Caki2 (cell line): ENCODE results near the gene C22orf42. TPM values are rescaled to one million over a fixed set of nuclear protein-coding genes. Genes with fewer than 3 reads are reported as not detected.
A peak's percentile ranks its signal among the peaks of the same experiment; 100 is the strongest.
"Not testable (repeated sequence)": the region's sequence is repeated elsewhere in the genome, so short reads cannot be mapped to it uniquely, and the experiment has no call there.

ENCODE experiments used
- DNase-seq: peaks from one replicate; pipeline ENCODE4 v3.0.0-alpha.2; 2015; ENCODE audit warnings: low read depth
- in situ Hi-C: cut with HindIII; loops from 2 replicates; pipeline ENCODE4 v1.10.0; 2016; ENCODE audit warnings: low sequenced_read_pairs, low pct_unique_long_range_greater_than_20kb, mixed read lengths
- total RNA-seq: library from RNA; depleted of rRNA; stranded (reverse); fragments of >200 nt; shearing (Covaris generic); gene quantifications from 2 replicates; pipeline ENCODE4 v1.2.3, GENCODE V29; 2014; ENCODE audit warnings: low replicate concordance; rRNA removed

C22orf42 gene, protein sequence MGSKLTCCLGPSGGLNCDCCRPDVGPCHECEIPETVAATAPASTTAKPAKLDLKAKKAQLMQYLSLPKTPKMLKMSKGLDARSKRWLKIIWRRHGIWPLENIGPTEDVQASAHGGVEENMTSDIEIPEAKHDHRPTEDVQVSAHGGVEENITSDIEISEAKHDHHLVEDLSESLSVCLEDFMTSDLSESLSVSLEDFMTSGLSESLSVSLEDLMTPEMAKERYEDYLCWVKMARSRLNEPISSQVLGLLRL
- not detected in 2 replicates for total RNA-seq

DNA sequence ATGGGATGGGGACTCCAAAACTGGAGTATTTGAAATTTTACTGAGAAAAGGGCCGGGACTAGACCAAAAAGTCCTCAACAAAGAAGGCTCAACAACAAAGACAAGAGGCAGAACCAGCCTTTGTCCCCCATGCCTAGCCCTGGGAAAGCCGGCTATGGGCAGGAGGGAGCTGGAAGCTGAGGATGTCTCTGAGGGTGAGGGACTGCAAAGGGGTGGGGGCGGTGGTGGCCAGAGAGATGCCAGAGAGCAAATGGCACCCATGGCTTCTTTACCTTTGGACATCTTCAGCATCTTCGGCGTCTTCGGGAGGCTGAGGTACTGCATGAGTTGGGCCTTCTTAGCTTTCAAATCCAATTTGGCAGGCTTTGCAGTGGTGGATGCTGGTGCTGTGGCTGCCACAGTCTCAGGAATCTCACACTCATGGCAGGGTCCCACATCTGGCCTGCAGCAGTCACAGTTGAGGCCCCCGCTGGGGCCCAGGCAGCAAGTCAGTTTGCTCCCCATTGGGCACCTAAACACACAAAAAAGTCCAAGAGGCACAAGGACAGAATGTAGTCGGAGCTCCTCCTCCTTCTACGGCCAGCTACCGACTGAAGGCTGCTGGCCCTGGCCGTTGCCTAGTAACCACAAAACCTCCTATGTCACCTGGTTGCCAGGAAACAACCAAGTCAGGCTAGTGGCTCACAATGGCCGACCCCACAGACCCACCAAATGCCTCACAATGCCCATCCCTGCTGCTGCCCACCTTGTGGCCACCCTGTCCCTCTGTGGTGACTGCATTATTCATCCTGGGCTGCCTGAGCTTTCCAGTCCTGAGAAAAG lies at the start of gene C22orf42:
Gene C22orf42 (minus strand): TSS at position 592 of the 822 bp plus-strand sequence. CDS start 88 bp downstream, at position 504.
- in situ Hi-C loops = no loop called here
- no peak for DNase-seq

DNA sequence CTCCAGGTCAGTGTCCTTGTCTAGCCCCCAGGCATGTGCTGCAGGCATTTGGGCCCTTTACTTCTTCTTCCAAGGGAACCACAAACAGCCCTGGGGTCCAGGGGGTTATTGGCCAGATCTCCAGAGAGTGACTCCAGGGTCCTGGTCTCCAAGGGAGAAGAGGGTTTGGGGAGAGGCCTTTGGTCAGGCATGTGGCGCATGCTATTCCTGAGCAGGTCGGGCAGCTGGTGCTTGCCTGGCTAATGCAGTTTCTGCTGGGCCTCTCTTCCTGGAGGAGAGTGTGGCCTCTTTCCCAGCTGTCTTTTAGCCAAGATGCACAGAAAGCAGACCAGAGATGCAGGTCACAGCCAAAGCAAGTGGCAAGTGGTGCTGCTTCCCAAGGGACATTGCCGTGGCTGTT lies 49.6 kb upstream of the C22orf42 start:
- in situ Hi-C loops = no loop called here
- DNase-seq = no peak

DNA sequence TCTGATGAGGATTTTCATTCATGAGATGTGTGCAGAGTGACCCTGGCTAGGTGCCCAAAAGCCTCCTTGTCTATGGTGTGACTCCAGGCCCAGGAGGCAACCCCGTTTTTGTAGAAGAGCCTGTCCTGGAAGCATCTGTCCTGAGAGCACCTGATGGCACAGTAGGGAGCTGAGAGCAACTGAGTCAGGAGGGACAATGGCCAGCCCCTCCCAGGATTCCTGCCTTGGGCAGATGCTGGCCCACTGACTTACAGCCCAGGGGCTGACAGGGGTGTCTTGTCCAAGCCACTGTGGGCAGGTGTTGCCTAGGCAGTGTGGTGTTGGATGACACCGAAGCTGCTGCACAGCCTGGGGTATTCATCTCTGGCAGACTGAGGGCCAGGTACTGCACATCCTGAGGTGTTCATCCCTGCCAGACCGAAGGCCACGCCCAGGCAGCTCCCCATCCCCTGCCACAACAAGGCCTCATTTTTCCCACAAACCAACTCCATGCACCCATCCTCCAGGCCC lies 48.9 kb upstream of the C22orf42 start:
- in situ Hi-C loops = no loop called here
- no peak for DNase-seq

DNA sequence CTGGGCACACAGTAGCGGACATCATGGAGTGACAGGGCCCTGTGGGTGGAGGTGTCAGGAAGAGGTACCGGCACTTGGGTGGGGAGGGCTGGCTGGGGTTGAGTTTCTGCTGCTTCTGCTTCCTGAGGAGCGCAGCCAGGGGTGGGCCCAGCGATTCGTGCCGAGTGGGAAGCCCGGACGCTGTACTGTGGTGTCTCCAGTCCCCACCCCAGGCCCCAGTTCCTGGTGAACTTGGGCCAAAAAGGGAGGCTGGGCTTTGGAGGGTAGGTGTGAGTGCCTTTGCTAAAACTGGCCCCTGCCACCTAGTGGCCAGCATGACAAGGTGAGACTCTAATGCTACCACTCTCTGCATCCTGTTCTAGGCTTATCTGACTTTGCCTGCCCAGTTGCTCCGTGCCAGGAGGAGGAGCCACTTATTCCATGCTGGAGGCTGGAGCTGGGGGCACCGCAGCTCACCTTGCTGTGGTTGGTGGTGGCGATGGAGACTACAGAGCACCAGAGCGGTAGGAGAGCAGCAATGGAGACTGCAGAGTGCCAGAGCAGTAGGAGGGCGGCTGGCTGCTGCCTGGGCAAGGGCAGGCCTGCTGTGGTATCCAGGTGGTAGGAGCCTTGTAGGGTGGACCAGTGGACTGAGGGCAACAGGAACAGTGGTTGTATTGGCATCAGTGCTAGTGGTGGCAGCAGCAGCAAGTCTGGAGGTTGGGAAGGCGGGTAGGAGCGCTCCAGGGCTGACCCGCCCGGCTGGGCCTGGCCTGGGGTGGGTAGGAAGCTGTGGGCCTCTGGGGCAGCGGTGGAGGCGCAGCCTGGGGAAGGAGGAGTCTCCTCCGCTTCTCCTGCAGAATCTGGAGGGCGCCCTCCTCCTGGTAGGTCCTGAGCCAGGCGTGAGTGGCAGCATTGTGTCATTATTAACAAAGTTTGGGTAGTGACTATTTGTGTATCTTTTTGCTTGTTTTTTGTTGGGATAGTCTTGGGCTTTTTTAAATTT lies 48.0 kb upstream of the C22orf42 start:
- in situ Hi-C loops = no loop called here
- DNase-seq = peak; percentile 55

DNA sequence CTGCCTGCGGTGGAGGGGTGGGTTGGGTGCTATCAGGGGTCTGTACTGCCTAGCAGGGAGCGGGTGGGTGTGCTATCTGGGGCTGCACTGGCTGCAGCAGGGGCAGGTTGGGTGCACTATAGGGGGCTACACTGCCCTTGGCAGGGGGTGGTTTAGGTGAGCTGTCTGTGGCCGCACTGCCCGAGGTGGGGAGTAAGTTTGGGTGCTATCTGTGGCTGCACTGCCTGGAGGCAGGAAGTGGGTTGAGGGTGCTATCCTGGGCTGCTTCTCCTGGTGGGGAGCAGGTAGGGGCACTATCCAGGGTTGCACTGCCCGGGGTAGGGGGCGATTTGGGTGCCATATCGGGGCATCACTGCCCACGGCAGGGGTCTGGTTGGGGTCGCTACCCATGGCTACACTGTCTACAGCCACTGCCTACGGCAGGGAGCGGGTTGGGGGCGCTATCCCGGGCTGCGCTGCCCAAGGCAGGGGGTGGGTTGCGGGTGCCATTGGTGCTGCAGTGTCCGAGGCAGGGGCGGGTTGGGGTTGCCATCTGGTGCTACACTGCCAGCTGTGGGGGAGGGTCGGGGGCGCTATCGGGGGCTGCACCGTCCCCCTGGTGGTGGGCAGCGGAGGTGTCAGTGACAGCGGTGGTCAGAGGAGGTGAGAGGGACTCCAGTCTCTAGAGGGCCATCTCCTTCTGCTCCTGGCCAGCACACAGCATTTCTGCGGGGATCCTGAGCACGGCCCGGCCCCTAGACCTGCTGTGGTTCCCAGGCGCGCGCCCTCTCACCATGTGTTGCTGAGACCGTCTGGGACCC lies 47.1 kb upstream of the C22orf42 start:
- no peak for DNase-seq
- in situ Hi-C loops = no loop called here

DNA sequence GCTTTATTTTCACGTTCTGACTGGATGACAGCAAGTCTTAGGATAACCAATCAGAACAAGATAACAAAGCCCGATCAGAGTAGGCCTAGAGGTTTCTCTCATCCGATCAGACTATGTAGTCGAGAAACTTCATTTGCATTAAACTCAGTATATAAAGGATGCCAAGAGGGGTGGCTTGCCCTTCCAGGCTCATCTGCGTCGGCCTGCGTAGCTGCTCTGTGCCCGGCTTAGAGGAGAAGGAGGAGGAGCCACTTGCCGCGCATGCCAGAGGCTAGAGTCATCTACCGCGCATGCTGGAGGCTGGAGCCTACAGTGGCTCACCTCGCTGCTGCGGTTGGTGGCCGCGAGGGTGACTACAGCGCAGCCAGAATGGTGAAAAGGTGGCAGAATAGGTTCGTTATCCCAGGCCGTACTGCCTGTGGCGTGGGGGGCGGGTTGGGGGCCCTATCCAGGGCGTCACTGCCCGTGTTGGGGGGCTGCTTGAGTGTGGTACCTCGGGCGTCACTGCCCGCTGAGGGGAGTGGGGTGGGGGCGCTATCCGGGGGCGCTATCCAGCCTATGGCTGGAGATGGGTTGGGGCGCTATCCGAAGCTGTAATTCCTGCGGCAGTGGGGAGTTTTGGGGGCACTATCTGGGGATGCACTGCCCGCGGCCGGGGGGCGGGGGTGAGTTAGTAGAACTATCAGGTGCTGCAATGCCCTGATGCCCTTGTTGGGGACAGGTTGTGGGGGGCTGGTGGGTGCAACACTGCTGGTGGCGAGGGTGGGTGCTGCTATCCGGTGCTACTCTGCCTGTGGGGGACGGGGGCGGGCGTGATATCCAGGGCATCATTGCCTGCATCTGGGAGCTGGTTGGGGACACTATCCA lies 46.0 kb upstream of the C22orf42 start, which contains the start of gene RFPL2:
Gene RFPL2 (minus strand): TSS at position 218 of the 867 bp plus-strand sequence. CDS start 2,622 bp downstream, outside the sequence.
- in situ Hi-C loops = no loop called here
- peak; percentile 93 for DNase-seq

DNA sequence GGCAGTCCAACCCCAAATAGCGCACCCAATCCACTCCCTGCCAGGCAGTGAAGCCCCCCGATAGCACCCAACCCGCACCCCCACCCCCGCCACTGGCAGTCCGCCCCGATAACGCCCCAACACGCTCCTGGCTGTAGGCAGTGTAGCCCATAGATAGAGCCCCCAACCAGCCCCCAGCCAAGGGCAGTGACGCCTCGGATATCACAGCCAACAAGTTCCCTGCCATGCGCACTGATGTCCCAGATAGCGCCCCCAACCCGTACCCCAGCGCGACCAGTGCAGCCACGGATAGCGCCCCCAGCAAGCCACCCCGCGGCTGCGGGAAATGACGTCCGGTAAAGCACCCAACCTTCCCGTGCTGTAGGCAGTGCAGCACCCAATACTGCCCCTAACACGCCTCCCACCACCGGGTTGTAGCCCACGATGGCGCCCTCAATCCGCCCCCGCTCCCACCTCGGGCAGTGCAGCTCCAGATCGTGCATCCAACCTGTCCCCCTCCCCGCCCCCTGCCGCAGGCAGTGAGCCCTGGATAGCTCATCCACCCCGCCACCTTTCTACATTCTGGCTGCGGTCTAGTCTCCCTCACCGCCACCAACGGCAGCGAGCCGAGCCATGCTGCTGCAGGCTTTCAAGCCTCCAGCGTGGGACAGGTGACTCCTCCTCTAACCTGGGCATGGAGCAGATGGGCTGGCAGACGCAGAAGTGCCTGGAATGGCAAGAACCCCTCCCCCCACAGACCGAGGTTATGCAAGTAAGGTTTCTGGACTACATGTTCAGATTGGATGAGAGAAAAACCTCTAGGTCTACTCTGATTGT lies 45.1 kb upstream of the C22orf42 start:
- no peak for DNase-seq

DNA sequence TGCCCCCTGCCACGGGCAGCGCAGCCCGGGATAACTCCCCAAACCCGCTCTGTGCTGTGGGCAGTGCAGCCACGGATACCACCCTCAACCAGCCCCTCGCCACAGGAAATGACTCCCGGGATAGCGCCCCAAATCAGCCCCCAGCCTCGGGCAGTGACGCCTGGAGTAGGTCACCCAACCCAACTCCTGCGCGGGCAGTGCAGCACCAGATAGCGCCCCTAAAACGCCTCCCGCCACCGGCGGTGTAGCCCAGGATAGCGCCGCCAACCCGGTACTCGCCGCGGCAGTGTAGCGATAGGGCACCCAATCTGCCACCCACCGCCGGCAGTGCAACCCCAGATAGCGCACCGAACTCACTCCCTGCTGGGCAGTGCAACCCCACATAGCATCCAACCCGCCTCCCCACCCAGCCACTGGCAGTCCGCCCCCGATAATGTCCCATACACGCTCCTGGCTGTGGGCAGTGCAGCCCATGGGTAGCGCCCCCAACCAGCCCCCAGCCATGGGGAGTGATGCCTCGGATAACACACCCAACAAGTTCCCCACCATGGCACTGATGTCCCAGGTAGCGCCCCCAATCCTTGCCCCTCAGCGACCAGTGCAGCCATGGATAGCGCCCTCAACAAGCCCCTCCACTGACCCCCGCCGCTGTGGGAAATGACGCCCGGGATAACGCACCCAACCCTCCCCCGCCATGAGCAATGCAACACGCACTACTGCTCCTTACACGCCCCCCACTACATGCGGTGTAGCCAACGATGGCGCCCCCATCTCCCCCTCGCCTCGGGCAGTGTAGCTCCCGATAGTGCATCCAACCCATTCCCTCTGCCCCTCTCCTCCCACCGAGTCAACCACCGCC lies 44.3 kb upstream of the C22orf42 start:
- no peak for DNase-seq
- in situ Hi-C loops = no loop called here

More for the DNA sequence above, 45.1 kb upstream of the C22orf42 start:
- in situ Hi-C loops = no loop called here

DNA sequence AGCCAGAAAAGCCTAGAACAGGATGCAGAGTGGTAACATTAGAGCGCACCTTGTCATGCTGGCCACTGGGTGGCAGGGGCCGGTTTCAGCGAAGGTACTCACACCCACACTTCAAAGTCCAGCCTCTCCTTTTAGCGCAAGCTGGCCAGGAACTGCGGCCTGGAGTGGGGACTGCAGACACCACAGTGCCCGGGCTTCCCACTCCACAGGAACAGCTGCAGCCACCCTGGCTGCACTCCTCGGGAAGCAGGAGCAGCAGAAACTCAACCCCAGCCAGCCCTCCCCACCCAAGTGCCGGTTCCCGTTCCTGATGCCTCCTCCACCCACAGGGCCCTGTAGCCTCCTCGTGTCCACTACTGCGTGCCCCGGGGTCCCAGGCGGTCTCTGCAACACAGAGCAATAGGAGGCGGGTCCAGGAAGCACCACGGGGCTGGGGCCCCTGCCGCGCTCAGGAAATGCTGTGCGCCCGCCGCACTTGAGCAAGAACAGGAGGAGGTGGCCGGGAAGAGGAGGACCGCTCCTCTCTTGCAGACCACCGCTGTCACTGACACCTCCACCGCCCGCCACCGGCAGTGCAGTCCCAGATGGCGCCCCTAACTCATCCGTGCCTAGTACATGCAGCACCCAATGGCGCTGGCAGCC lies 43.6 kb upstream of the C22orf42 start:
- in situ Hi-C loops = no loop called here
- peak; percentile 63 for DNase-seq

DNA sequence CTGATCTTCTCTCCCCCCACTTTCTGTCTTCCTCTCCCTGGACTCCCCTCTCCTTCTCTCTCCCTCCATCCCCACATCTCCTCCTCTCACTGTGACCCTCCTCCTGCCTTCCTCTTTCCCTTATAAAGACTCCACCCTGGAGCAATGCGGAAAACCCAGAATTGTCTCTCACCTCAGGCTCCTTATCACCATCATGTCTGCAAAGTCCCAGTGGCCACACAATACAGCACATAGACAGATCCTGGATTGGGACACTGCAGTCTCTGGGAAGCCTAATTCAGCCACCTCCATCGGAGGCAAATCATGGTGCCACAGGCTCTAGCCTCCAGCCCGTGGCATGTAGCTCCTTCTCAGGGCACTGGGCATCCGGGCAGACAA lies 43.0 kb upstream of the C22orf42 start:
- DNase-seq = peak; percentile 19
- in situ Hi-C loops = no loop called here

DNA sequence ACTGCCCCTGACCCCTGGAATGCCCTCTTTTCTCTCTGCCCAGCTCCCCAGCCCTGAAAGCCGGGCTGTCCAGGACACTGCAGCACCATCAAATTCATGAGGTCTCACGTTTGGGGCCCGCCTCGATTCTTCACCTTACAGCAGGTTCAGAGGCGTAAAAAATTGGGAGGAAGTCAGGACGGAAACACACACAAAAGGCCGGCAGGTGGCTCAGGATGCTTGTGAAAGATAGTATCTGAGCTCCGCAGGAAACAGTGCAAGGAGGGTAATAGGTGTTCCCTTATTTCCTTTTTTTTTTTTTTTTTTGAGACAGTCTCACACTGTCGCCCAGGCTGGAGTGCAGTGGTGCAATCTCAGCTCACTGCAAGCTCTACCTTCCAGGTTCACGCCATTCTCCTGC lies 41.6 kb upstream of the C22orf42 start:
- in situ Hi-C loops = no loop called here
- no peak for DNase-seq

DNA sequence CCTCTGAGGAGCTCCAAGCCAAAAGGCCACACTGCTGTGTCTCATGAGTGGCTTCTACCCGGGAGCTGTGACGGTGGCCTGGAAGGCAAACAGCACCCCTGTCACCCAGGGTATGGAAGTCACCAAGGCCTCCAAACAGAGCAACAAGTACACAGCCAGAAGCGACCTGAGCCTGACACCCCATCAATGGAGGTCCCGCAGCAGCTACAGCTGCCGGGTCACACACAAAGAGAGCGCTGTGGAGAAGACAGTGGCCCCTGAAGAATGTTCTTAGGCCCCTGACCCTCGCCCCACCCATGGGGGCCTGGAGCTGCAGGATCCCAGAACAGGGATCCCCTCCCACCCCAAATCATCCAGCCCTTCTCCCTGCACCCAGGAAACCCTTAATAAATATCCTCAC lies 40.9 kb upstream of the C22orf42 start:
- no peak for DNase-seq
- in situ Hi-C loops = no loop called here

DNA sequence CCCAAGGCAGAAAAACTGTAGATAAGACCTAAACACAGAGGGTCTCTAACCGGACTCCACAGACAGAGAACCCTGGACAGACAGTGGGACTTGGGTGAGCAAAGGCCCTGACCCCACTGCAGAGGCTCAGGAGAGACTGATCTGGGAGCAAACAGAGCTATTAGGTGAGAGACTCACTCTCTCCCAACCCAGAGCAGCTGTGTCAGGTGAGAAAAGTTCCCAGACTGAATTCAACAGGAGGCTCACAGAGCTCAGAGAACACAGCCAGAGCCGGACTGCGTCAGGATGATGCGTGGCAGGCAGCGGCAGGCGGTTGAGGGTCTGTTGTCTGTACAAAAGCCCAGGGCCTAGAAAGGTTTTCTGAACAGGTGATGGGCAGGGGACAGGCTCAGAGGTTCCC lies 40.2 kb upstream of the C22orf42 start:
- no peak for DNase-seq
- in situ Hi-C loops = no loop called here

DNA sequence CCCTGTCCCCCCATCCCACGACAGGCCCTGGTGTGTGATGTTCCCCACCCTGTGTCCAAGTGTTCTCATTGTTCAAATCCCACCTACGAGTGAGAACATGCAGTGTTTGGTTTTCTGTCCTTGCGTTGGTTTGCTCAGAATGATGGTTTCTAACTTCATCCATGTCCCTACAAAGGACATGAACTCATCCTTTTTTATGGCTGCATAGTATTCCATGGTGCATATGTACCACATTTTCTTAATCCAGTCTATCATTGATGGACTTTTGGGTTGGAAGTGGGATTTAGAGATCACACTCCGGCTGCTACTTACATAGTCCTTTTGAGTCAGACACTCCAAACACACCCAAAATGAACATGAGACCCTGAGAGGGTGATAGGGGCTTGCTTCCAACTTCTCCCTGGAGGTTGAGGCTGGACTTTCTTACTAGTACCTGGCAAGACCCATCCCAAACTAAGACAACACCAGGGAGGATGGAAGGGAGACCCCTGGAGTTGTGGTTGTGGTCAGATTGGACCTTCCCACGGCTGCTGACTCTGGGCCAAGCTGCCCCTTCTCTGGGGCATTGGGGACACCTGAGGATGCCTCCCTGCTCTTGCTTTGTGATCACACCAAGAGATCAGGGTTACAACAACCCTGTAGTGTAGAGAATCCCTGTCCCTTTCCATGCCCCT lies 38.6 kb upstream of the C22orf42 start:
- in situ Hi-C loops, DNase-seq: not testable (repeated sequence)
